Medulla oblongata (tissue), 1 donor: Measurements from ENCODE around the gene ARL5A.
"Not testable (repeated sequence)": the region's sequence is repeated elsewhere in the genome, so short reads cannot be mapped to it uniquely, and the experiment has no call there.

Source experiments
- DNase-seq: peaks from one replicate; pipeline ENCODE4 v3.0.0-alpha.2; 2015; ENCODE audit errors: extremely low spot score

Gene ARL5A

DNA sequence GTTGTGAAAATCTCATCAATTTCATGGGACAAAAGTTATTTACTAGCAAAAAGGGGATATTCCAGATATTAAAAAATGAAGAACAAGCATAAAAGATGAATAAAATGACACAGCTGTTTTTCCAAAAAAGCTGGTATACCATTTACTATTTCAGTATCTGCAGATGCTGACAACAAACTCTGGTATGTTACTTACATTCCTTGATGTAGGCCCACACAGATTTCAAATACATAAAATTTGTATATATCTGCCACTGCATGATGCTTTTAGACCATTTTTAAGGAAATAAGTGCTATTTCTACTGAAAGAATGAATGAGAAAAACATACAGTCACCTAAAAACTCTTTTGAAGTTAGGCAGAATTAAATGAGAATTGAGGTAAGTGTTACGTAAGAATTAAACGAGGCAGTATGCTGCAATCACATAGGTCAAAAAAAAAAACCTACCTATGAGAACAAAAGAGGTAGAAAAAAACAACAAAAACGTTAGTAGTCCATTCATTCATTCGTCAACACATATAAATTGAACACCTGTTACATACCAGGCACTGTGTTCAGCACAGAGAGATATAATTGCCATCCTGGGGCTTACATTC lies 32.5 kb downstream of the ARL5A start:
- no peak for DNase-seq

DNA sequence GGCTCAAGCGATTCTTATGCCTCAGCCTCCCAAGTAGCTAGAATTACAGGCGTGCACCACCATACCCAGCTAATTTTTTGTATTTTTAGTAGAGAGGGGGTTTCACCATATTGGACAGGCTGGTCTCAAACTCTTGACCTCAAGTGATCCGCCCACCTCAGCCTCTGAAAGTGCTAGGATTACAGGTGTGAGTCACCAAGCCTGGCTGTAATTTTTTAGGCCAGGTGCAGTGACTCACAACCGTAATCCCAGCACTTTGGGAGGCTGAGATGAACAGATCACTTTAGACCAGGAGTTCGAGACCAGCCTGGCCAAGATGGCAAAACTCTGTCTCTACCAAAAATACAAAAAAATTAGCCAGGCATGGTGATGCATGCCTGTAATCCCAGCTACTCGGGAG lies 33.8 kb downstream of the ARL5A start:
- DNase-seq, result not testable (repeated sequence)

DNA sequence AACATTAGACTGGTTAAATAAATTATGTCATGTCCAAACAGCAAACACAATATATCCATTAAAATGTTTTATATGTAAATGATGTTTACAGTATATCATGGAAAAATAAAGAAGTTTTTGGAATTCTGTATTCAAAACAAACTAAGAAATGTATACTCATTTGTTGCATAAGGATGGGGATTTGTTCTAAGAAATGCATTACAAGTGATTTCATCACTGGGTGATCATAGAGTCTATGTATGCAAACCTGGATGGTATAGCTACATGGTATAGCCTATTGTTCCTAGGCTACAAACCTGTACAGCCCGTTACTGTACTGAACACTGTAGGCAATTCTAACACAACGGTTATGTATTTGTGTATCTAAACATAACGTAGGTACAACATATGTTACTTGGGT lies 35.1 kb downstream of the ARL5A start:
- DNase-seq, result no peak

DNA sequence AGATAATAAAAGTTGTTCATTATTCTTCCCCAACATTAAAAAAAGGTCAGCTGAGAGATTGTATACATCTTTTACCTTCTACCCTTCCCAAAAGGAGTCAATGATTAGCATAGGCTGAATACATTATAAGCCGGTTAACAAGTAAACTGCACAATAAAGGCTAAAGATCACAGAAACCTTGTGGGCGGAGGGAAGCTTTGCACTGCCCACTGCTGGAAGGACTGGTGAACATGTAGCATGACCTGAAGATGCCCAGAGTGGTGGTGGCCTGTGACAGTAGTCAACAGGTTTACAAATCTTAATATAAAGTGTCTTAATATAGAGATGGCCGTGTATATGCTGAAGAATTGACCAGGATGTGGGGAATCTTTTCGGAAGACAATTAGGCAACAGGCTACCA lies 35.6 kb downstream of the ARL5A start:
- no peak for DNase-seq

DNA sequence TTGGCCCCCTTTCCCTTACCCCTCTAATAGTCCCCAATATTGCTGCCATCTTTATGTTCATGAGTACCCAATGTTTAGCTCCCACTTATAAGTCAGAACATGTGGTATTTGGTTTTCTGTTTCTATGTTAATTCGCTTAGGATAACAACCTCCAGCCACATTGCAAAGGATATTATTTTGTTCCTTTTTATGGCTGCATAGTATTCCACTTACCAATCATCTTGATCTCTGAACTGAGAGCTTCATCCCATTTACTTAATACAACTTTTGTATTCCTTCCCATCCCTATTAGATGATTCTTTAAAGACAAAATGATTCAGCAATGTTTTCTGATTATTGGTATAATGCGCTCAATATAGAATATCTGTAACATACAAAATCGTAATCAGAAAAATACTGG lies 36.7 kb downstream of the ARL5A start:
- DNase-seq, result no peak

DNA sequence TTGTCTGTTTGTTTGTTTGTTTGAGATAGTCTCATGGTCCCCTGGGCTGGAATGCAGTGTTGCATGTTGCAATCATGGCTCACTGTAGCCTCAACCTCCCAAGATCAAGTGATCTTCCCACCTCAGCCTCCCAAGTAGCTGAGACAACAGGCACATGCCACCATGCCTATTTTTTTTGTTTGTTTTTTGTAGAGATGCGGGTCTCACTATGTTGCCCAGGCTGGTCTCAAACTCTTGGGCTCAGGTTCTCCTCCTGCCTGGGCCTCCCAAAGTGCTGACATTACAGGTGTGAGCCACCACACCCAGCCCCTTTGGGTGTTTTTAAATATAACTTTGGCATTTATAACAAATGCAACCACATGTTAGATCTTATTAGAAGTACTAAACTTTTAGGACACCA lies 37.5 kb downstream of the ARL5A start:
- DNase-seq, result no peak

DNA sequence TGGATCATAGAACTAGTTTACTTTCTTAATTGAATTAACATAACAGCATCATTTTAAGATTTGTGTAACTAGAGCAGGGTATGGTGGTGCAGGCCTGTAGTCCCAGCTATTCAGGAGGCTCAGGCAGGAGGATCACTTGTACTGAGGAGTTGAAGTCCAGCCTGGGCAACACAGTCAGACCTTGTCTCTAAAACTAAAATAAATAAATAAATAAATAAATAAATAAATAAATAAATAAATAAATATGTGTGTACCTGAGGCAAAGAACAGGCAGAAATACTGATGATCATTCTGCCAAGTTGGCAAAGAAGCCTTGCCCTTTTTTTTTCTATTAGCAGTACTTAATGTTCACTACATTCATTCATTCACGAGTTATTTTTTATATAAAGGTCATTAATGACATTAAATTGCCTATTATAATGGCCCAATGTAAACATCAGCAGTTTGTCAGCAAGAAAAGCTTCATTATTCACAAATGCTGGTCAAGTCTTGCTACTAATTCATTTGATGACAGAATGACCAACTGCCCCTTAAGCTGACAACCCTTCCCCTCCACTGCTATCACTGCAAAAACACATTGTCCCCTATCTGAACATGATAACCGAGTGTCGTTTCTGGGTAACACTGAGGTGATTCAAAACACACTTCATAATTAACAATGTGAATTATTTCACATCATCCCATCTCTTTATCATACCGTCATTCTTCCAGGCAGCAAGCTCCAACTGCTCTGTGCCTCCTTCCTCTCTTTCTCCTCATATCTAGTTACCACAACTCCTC lies 39.0 kb downstream of the ARL5A start:
- DNase-seq, result no peak

DNA sequence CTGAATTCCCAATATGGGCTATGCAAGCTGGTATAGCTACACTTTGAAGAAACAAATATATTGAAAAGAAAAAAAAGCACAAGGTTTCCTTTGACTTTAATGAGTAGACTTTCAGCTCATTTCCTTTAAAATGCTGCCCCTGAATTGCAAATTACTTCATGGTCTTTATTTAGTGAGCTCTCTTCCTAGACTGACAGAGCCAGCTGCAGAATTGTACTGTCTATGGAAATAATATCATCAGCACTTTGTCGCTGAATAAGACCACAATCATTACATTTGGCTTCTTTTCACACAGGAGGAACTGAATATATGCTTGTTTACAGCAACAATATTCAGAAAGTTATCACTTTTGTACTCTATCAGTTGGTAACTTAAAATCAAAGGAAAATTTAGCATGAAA lies 41.7 kb downstream of the ARL5A start:
- no peak for DNase-seq

DNA sequence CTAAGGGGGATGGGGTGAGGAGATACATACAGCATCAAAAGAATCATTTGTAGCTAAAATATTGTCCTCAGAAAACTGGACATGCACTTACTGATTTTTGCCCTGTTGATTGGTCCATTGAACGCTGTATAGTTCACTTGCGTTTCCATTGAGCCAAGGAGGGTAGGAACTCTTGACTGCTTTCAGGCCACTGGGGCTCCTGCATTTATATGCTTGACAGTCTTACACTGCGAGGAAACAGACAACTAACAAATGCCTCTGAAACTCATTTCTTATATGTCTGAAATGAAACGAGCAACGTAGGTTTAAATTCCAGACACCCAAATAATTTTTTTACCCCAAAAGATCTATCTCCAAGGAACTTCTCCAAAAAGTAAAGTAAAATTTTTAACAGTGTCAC lies 42.1 kb downstream of the ARL5A start:
- no peak for DNase-seq

DNA sequence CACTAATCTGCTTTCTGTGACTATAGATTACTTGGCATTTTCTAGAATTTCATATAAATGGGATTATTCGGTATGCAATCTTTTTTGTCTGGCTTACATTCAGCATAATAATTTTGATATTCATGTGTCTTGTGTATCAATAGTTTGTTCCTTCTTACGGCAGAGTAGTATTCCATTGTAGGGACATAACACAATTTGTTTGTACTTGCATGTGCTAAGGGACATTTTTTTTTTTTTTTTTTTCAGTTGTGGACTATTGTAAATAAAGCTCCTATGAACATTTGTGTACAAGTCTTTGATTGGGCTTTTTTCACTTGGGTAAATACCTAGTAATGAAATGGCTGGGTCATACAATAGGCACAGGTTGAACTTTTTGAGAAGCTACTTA lies 45.1 kb downstream of the ARL5A start:
- no peak for DNase-seq

DNA sequence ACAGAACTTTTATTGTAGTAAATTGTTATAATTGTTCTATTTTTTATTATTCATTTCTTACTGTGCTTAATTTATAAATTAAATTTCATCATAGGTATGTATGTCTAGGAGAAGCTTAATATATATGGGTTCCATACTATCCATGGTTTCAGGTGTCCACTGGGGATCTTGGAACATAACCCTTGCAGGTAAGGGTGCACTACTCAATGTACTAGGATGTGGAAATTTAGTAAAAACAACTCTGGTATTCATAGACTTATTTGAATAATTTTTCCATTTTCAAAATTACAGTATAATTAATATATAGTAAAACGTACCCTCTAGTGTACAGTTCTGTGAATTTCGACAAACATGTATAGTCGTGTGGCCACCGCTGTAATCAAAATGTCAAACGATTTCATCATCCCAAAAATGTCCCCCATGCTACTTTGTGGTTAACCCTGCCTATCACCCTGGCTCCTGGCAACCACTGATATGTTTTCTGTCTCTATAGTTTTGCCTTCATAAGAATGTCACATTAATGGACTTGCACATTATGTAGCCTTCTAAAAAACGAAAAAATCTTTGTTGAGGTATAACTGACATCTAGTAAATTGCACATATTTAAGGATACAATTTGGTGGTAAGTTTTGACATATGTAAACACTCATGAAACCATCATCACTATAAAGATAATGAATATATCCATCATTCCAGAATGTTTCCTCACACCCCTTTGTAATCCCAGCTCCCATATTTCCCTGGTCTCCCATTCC lies 45.7 kb downstream of the ARL5A start:
- no peak for DNase-seq

DNA sequence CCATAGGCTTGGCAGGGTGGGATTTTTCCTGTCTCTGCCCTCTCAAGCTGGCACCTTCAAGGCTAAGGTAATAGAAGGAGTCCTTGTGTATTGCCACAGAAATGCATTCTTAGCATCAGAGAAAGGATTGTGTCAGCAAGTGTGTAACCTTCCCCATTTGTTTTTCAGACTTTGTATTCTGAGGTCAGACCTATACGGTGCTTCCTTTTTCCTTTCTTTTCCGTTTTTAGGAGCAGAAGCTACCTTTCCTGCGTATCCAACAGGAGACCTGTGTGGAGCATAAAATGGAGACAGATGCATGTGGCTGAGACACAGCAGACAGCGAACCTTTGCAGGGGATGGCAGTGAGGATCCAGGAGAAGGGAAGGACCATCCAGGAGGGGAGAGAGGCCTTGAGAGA lies 46.6 kb downstream of the ARL5A start:
- no peak for DNase-seq

DNA sequence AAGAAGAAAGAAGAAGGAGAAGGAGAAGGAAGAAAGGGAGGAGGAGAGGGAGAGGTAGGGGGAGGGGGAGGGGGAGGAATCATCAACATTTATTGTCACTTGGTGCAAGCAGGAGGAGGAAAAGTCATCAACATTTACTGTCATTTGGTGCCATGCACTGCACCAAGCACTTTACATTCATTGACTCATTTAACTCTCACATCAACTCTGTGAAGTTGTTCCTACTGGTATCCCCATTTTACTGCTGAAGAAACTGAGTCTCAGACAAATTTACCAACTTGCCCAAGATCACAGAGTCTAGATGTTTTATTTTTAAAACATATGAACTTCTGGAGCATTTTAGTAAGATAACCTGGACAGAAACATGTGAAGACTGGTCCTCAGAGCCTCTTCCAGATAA lies 47.3 kb downstream of the ARL5A start:
- no peak for DNase-seq

DNA sequence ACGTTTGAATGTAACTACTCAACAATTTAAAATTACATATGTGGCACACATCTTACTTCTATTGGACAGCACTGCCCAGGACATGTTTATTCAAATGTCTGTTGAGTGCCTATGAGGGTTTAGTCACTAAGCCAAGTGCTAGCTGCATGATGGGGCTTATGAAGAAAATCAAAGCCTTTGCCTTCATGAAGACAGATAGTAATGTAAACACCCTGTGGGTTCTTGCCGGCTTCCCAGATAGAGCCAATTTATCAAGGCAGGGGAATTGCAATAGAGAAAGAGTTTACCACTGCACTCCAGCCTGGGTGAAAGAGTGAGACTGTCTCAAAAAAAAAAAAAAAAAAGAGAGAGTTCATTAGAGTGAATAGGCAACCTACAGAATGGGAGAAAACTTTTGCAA lies 50.3 kb downstream of the ARL5A start:
- DNase-seq, result no peak

DNA sequence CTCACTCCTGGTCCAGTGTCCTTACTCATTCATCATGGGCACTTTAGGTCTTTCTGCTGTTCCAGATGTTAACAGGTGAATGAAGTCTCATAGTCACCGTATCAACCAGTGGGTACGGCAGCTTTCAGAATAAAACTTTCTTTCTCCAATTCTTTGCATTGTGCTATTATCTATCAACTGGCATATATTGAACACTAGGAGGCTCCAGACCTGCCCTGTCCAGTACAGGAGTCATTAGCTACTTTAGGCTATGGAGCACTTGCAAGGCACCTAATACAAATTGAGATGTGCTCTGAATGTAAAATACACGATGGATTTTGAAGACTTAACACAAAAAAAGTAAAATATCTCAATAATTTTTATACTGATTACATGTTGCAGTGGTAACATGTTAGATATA lies 50.7 kb downstream of the ARL5A start:
- DNase-seq, result no peak

DNA sequence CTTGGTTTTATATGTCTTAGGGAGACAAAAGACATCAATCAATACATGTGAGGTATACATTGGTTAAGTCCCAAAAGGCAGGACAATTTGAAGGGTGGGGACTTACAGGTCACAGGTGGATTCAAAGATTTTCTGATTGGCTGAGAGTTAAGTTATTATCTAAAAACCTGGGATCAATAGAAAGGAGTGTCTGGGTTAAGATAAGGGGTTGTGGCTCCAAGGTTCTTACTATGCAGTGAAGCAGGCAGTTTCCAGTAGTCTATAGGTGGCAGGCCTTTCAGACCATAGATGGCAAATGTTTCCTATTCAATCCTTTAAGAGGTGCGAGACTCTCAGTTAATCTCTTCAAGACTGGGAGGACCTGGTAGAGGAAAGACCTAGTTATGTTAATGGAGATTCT lies 51.9 kb downstream of the ARL5A start:
- DNase-seq, result no peak

DNA sequence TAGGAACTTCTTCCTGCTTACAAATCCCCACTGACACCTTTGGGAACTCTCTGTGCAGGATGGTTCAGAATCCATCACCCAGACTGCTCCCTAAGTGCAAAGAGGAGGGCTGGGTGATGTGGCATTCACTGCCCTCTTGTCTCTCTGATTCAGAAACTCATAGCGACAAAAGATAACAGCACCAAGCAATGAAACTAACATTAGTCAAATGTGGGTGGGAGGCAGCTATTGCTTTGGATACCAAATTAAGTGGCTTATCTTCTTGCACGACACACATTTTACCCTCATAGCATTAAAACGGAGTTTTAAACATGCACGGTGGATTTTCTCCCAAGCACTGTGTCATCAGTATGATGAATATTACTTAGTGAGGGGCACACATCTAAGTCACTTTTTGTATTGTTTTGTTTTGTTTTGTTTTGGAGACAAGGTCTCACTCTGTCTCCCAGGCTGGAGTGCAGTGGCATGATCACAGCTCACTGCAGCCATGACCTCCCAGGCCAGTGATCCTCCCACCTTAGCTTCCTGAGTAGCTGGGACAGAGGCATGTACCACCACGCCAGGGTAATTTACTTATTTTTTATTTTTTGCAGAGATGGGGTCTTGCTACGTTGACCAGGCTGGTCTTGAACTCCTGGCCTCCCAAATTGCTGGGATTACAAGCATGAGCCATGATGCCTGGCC lies 53.0 kb downstream of the ARL5A start:
- DNase-seq, result no peak

DNA sequence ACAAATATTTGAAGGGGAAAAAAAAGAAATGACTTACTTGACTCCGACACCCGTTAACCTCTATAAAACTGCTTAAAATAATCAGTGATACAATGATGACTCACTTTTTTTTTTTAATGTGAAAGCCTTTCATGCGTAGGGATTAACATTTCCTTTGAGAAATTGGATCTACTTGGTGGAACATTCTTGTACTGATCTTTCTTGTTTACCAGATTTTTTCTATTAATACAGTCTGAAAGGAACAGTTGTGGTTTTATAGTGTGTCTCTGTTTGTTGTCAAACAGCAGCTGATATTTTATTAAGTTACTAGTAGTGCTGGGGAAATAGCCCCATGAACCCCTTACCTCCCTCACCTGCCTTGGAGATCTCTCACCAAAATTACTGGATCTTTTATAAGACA lies 53.7 kb downstream of the ARL5A start:
- no peak for DNase-seq

DNA sequence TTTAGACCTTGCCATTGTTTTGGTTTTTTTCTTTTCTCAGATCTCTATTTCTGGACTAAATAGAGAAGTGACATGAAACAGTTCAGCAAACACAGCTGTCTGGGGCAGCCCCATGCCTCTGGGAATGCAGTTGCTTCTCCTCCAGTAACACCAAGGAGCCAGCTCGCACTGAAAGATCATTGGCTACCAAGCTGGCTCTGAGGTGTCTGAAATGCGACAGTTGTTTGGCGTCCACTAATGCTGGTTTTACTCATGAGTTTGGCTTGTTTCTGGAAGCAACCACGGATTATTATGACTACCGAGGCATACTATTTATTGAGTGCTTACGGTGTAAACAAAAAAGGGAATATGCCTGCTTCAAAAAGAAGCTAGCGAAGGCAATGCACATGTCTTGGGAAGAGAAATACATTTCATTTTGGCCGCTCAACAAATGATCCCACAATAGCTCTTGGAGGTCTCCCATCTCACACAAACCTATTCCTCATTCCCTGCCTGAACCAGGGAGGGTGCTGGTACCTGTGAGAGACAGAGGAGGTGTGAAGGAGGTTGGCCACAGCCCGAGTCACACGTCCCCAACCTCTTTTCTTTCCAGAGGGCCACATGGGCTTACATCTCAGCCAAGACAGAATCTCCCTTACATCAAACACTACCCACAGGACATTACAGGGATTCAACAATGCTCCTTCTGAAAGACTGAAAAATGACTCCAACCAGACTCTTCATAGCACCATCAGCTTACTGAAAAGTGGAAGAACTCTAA lies 56.4 kb downstream of the ARL5A start:
- peak; percentile 18 for DNase-seq

DNA sequence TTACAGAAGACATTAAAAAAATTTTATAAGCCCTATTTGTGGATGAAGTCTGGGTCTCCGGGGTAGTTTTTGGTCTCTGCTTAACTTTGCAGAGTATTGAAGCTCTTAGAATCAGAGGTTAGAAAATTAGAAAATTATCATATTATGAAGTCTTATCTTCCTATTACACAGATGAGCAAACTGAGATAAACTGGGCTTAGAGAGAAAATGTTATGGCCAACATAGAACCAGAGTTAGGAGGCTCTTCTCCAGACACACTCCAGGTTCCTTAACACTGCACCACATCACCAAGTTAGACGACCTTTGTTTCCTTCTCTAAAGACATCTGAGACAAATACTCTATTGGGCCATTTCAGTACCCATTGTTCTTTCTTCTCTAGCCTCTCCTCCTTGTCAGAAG lies 57.2 kb downstream of the ARL5A start:
- DNase-seq, result no peak

DNA sequence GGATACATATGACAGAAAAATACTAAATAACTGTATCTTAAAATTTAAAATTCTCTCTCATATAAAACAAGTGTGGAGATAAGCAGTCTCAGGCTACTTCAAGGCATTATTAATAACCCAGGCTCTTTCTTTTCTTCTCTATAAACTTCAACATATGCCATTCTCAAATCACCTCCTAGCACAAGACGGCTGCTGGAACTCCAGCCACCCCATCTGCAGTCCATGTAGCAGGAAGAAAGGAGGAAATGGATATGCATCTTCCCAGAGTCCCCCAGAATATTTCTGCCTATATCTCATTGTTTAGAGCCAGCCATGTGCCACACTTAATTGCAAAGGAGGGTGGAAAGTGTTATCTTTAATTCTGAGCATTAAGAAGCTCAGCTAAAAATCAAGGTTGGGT lies 58.6 kb downstream of the ARL5A start:
- no peak for DNase-seq

DNA sequence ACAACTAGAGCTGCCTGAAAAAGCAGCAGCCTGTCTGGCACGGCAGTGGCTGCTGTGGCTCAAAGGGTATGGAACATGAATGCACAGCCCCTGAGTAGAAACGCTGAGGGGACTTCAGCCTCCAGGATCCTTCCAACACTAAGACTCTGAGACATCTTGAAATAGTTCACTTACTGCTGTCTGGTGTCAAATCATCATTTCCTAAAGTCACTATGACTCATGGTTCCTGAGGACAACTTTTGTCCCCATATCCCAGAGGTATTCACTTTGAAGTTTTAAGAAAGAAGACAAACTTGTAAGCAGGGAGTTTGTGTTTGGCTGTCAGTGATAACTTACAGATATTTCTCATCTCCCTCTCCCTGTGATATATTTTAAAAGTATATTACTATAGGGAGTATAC lies 60.7 kb downstream of the ARL5A start:
- DNase-seq, result no peak
